GM18858 (cell line): ENCODE measurements around the gene NEIL1.

ENCODE experiments used
- ATAC-seq: cut with Tn5 transposase; IDR thresholded peaks from one replicate; pipeline ENCODE4 v1.9.1; 2021; ENCODE audit not compliant: unreplicated experiment

NEIL1 gene

GRCh38 chr15:75355369-75355768, 8.5 kb downstream of the NEIL1 start:
- no peak for ATAC-seq

GRCh38 chr15:75356006-75356405, 9.2 kb downstream of the NEIL1 start:
- no peak for ATAC-seq

GRCh38 chr15:75356517-75356916, 9.7 kb downstream of the NEIL1 start:
- no peak for ATAC-seq

GRCh38 chr15:75357976-75358673, 11.3 kb downstream of the NEIL1 start:
- ATAC-seq = no peak

GRCh38 chr15:75358771-75359536, 12.1 kb downstream of the NEIL1 start:
- no peak for ATAC-seq

GRCh38 chr15:75359537-75360250, 12.9 kb downstream of the NEIL1 start:
- ATAC-seq = no peak

GRCh38 chr15:75360391-75360790, 13.6 kb downstream of the NEIL1 start:
- no peak for ATAC-seq

GRCh38 chr15:75360856-75361255, 14.0 kb downstream of the NEIL1 start:
- no peak for ATAC-seq

- no peak for ATAC-seq
Observed at GRCh38 chr15:75361361-75361988, 14.6 kb downstream of the NEIL1 start.

- no peak for ATAC-seq
Observed at GRCh38 chr15:75361989-75362641, 15.3 kb downstream of the NEIL1 start.

GRCh38 chr15:75362642-75363249, 15.9 kb downstream of the NEIL1 start:
- ATAC-seq = no peak

- ATAC-seq = no peak
Observed at GRCh38 chr15:75363786-75364185, 16.9 kb downstream of the NEIL1 start.

- ATAC-seq = no peak
Observed at GRCh38 chr15:75364881-75365280, 18.0 kb downstream of the NEIL1 start.

GRCh38 chr15:75366163-75366562, 19.3 kb downstream of the NEIL1 start:
- no peak for ATAC-seq

- ATAC-seq = no peak
Observed at GRCh38 chr15:75367006-75367405, 20.2 kb downstream of the NEIL1 start.

GRCh38 chr15:75367406-75367912, 20.6 kb downstream of the NEIL1 start:
- ATAC-seq = no peak

- peak; percentile 82 for ATAC-seq
Observed at GRCh38 chr15:75367913-75368688, 21.3 kb downstream of the NEIL1 start, which contains the start of gene MAN2C1. MAN2C1 (minus strand) TSS chr15:75368607; CDS start chr15:75368583, 24 bp downstream.

- no peak for ATAC-seq
Observed at GRCh38 chr15:75368689-75369239, 21.9 kb downstream of the NEIL1 start.
